ENCODE measurements around the gene CHD6.

CHD6 gene

DNA sequence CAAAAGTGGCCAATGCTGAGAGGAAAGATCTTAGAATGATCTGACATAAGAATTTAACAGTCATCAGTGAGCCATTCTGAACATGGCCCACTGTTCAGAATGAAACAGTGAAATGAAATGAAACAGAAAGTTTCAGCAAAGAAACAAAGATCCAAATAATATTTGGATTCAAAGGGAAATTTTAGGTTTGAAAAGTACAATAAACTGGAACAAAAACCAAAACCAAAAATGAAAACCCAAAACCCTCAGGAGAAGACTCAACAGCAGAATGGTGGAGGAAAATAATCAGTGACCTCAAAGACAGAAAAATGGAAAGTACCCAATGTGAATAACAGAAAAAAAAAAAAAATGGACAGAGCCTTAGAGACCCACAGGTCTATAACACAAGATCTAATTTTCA, 185.4 kb downstream of the CHD6 start:
- no peak overlapping the region for H3K27ac ChIP-seq
- peaks cover 19% of the 10 kb centered on the region for H3K36me3 ChIP-seq
- H3K27me3 ChIP-seq, result no peaks in the 10 kb centered on the region
- TF ChIP-seq, protein P1, sequence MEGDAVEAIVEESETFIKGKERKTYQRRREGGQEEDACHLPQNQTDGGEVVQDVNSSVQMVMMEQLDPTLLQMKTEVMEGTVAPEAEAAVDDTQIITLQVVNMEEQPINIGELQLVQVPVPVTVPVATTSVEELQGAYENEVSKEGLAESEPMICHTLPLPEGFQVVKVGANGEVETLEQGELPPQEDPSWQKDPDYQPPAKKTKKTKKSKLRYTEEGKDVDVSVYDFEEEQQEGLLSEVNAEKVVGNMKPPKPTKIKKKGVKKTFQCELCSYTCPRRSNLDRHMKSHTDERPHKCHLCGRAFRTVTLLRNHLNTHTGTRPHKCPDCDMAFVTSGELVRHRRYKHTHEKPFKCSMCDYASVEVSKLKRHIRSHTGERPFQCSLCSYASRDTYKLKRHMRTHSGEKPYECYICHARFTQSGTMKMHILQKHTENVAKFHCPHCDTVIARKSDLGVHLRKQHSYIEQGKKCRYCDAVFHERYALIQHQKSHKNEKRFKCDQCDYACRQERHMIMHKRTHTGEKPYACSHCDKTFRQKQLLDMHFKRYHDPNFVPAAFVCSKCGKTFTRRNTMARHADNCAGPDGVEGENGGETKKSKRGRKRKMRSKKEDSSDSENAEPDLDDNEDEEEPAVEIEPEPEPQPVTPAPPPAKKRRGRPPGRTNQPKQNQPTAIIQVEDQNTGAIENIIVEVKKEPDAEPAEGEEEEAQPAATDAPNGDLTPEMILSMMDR (IDR thresholded peaks at IDR 0.05), result no peak
- H3K9me3 ChIP-seq, result no peaks in the 10 kb centered on the region
- no peak overlapping the region for H3K4me3 ChIP-seq (ENCODE audit: low read depth in 1 of 2, low read length in 1 of 2)
- H3K4me1 ChIP-seq (ENCODE audit: control insufficient read depth in 1 of 2, insufficient read depth in 1 of 2, low read depth in 1 of 2, low read length in 1 of 2), result peaks cover 0 to 13% of the 10 kb centered on the region in 2 experiments

DNA sequence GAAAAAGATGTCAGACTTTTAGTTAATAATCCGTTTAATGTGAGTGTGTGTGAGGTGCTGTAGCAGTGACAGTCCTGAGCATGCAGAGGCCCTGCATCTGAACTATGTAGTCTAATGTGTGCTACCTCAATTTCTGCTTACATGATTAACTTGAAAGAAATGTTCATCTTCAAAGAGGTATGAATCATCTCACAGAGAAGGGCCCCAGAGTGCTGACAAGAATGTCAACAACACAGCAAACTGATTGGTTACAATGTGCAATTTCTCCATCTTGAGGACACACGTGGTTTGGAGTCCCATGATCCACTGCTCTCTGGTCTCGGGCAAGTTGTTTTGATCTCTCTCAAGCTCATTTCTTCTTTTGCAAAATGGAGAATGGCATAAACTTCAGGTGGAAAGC, 189.9 kb downstream of the CHD6 start:
- H3K27me3 ChIP-seq, result no peaks in the 10 kb centered on the region
- H3K36me3 ChIP-seq, result peaks cover 28% of the 10 kb centered on the region
- no peak overlapping the region for H3K27ac ChIP-seq
- no peaks in the 10 kb centered on the region for H3K4me1 ChIP-seq (ENCODE audit: control insufficient read depth in 1 of 2, insufficient read depth in 1 of 2, low read depth in 1 of 2, low read length in 1 of 2)
- no peak overlapping the region for H3K4me3 ChIP-seq (ENCODE audit: low read depth in 1 of 2, low read length in 1 of 2)
- no peaks in the 10 kb centered on the region for H3K9me3 ChIP-seq
- TF ChIP-seq, protein P1 (IDR thresholded peaks at IDR 0.05), result no peak

DNA sequence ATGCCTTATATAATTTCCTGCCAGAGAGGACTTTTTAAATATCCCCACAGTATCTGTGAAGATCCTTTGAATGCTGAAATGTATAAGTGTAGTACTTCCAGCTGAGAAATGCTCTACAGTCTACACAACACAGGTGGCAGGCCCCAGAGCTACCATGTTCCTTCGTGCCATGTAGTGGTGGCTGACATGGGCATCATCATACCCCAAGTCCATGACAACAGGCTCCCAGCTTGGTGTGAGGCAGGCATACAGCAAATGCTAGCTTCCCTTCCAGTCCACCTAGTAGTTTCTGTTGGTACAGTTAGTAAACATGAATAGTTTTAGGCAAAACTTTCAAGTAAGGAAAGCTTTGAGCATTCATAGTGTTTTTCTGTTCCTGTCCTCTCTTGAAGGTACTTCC, 190.3 kb downstream of the CHD6 start:
- Histone ChIP-seq H3K27ac (no peak overlapping the region), H3K27me3 (no peaks in the 10 kb centered on the region), H3K36me3 (peaks cover 28% of the 10 kb centered on the region)

DNA sequence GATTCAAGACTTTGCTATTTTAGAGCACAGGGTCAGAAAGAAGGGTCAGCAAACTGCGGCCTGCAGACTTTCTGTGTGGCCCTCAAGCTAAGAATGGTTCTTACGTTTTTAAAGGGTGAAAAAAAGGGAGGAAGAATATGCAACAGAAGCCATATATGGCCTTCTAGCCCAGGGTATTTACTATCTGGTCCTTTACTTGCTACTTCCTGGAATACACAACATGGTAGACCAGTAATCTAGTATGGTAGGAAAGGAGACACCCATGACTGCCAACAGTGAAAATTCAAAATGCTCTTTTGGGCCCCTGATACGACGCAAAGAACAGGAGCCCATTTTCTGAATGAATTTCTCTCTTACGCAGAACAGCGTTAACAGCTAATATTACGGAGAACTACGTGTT, 191.2 kb downstream of the CHD6 start:
- Histone ChIP-seq H3K4me3 (ENCODE audit: low read depth in 1 of 2, low read length in 1 of 2) (no peak overlapping the region), H3K9me3 (no peaks in the 10 kb centered on the region), H3K36me3 (peaks cover 37% of the 10 kb centered on the region), H3K27ac (no peak overlapping the region), H3K27me3 (no peaks in the 10 kb centered on the region), H3K4me1 (ENCODE audit: control insufficient read depth in 1 of 2, insufficient read depth in 1 of 2, low read depth in 1 of 2, low read length in 1 of 2) (no peaks in the 10 kb centered on the region)
- TF ChIP-seq, protein P1 (IDR thresholded peaks at IDR 0.05), result no peak

More for the DNA sequence above, 190.3 kb downstream of the CHD6 start:
- TF ChIP-seq, protein P1 (IDR thresholded peaks at IDR 0.05), result no peak
- Histone ChIP-seq H3K4me3 (ENCODE audit: low read depth in 1 of 2, low read length in 1 of 2) (no peak overlapping the region), H3K4me1 (ENCODE audit: control insufficient read depth in 1 of 2, insufficient read depth in 1 of 2, low read depth in 1 of 2, low read length in 1 of 2) (no peaks in the 10 kb centered on the region), H3K9me3 (no peaks in the 10 kb centered on the region)

DNA sequence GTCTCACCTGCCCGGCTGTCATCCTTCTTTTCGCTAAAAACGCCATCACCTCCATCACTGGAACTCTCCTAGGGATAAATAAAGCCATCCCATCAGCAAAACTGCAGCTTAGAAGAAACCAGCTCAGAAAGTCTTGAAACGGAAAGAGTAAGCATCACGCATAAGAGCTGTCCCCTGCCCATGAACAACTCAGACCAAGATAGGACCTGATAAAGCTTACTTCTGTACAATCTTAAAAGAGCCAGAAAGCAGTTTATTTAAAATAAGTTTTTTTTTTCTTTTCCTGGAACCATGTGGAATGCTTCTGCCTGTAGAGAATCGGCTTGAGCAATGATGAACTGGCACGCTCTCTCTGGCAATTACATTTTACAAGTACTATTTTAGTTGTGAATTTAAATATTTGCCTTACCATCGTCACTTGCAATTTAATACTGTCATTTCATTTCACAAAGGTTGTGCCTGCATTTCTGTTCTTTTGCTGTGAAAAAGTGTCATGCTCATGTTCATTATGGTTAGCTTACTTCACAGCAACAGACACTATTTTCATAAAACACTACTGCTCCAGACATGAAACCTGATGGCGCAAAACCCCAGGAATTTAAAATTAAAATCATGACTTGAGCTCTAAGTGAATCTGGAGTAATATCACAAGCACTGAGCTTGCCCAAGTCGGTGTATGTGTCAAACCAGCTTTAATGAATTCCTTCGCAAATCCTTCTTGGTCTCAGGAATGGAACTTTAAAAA, 191.9 kb downstream of the CHD6 start:
- Histone ChIP-seq H3K4me1 (ENCODE audit: control insufficient read depth in 1 of 2, insufficient read depth in 1 of 2, low read depth in 1 of 2, low read length in 1 of 2) (no peaks in the 10 kb centered on the region), H3K27ac (no peak overlapping the region), H3K9me3 (no peaks in the 10 kb centered on the region), H3K27me3 (no peaks in the 10 kb centered on the region), H3K36me3 (peaks cover 44% of the 10 kb centered on the region), H3K4me3 (ENCODE audit: low read depth in 1 of 2, low read length in 1 of 2) (no peak overlapping the region)
- TF ChIP-seq, protein P1 (IDR thresholded peaks at IDR 0.05), result no peak

All from neutrophil (primary cell).